Activated CD4-positive, alpha-beta T cell treated with anti-CD3 and anti-CD28 coated beads, Interleukin-10, Interleukin-2, amounts not matched to agents 100 ng/mL and 50 ng/mL, durations not matched to agents 16 hours and 8 hours (primary cell): ENCODE data around the gene XAB2.

ENCODE experiments used
- DNase-seq: peaks from one replicate; pipeline ENCODE4 v3.0.0-alpha.2; 2020

The XAB2 gene

DNA sequence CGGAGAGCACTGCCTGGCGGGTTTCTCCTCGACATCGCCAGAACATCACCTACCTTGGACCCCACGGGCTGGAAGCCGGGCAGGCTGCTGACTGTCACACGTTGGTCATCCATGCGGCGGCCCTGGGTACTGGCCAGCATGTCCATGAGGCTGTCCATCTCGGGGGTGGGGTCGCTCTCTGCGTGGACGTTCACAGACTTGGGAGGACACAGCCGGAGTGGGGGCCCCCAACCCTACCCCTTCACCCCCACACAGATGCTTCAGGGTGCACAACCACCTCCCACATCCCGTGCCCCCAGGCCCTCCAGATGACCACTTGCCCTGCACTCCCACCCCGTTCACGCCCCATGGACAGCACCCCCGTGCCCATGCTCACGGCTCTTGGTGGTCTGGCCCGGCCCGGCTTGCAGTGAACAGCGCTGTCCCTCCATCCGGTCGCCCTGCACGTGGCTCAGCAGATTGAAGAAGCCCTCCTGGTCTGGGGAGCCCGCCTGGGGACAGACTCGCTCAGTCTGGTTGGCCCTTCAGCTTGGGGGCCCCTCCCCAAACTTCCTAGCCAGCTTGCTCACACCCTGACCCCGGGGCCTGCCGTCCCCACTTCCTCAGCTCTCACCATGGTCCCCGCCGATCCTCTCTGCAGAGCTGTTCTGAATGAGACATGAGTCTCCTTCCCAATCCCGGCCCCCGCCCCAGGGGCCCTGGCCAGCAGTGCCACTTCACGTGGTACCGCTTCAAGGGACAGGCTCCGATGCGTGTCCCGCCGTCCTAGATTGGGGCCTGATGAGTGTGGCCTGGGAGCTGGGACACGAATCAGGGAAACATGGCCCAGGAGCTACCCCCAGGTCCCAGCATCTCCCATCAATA is 3.2 kb upstream of the XAB2 start:
- no peak for DNase-seq

- no peak for DNase-seq
Observed at GRCh38 chr19:7631577-7631976, 2.2 kb upstream of the XAB2 start.

DNA sequence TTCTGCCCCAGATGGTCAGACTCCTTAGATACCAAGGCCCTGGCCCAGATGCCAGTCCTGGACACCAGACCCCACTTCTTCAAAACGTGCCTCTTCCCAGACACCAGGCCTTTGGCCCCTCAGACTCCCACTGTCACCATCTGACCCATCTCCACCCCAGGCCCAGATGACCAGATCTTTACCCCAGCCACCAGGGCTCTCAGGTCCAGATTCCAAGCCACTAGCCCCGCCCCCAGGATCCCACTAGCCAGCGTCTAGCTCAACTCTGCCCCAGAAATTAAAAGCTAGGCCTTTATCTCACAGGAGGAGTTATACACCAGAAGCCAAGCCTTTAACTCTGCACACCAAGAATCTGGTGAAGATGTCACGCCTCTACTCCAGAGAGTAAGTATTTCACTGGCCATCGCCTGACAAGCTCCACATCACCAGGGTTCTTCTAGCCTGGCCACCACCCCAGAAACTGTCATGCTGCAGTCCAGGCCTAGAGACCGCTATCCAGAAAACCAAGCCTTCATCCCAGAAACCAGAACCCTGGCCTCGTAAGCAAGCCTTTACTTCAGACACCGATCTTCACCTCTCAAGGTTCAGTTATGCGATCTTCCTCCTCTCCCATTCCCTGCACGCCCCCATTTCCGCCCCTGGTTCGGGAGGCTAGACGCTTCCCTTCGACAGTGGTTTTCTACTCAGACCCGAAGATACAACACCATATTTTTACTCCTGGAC is 595 bp downstream of the XAB2 start:
- DNase-seq = no peak

- no peak for DNase-seq
Observed at GRCh38 chr19:7627166-7627565, 2.2 kb downstream of the XAB2 start.

DNA sequence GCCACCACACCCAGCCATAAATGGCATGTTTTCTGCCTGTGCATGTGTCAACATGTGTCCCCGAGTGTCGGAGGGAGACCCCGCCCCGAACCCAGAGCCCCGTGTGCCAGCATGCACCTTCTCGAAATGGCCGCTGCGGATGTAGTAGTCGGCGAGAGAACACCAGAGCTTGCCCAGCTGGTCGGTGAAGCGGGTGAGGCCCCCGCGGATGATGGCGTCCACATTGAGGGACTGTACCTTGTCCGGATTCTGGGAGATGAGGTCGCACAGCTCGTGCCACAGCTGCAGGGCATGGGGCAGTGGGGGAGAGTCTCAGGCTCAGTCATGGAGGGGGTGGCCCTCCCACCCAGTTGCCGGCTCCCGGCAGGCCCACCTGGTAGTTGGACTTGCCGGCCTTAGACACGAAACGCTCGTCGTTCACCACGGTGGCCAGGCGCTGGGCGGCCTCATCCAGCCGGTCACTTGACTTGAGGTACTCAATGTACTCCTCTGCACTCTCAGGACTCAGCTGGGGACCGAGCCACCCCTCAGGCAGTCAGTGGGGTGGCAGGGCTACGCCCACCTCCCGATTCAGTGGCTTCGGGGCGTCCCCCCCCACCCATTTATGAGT is 3.5 kb downstream of the XAB2 start:
- DNase-seq = no peak

DNA sequence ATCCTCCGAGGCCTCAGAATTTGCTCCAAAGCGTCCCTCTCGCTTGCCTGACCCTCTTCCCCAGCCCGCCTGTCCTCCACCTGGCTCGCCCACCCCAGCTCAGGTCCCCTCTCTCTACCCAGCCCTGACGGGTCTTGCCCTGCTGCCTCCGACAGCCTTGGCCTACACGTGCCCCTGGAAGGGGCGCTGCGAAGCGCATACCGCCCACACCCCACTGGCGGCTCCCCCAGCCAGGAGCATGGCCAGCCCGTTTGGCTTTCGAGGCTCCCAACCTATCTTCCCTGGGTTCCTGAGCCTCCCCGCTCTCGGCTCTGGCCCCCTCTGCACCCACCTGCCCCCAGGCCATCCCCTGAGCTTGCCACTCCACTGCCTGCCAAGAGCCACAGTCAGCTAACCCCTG is 4.5 kb downstream of the XAB2 start:
- DNase-seq = no peak

DNA sequence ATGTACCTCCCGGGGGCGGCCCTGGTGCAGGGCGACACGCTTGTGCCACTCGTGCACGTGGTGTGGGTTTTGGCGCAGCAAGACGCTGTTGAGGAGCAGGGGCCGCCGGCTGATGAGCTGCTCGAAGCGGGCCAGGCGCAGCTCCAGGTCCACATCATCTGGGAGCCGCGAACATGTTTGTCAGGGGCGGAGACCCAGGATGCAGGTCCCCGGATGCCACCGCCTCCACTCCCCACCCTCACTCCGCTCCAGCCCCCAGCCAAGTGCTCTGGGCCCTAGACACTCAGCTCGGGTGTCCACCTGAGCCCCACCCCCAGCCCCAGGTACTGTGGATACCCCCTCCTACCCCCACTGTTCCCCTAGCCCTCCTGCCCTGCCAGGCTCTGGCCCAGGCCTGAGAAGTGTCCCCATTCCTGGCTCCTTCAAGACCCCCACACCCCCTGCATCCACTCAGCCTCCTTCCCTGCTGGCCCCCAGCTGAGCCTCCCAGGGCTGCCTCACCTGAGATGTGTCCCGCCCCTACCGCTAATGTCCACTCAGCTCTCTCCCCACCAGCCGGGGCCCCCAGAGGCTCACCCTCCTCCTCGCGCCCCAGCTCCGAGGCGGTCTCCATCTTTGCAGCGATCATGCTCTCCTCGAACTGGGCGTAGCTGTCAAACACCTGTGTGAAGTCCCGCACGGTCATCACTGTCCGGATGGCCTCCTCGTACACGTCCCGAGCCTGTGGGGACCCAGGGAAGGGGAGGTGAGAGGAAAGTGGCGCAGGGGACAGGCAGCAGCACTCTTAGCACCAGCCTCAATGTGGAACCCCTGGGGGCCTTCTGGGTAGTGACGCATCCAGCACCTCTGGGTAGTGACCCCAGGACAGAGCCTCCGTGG is 5.4 kb downstream of the XAB2 start:
- no peak for DNase-seq

DNA sequence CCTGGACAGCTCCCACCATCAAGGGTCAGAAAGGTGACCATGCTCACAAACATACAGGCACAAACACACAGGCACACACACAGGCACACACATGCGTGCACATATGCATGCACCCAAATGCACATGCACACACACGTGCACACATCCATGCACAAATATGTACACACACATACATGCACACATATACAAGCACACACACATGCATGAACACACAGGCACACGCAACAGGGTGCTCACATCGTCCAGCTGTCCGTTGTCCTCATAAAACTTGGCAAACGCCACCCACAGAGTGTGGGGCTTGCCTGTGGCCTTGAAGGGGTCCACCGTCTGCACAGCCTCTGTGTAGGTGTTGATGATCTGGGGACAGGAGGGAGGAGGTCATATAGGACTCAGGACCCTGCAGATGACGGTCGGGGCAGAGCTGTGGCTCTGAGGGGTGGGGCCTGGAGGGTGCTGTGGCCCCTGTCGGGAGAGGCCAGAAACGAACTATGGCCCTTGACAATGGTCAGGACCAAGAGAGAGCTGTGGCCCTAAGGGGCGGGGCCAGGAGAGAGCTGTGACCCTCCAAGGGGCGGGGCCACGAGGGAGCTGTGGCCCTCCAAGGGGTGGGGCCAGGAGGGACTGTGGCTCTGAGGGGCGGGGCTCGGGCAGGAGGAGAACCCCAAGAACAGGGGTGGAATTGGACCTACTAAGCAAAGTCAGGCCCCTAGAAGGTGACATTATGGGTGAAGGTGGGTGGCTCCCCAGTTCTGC is 6.2 kb downstream of the XAB2 start:
- no peak for DNase-seq

- no peak for DNase-seq
Observed at GRCh38 chr19:7620442-7621412, 8.6 kb downstream of the XAB2 start.

DNA sequence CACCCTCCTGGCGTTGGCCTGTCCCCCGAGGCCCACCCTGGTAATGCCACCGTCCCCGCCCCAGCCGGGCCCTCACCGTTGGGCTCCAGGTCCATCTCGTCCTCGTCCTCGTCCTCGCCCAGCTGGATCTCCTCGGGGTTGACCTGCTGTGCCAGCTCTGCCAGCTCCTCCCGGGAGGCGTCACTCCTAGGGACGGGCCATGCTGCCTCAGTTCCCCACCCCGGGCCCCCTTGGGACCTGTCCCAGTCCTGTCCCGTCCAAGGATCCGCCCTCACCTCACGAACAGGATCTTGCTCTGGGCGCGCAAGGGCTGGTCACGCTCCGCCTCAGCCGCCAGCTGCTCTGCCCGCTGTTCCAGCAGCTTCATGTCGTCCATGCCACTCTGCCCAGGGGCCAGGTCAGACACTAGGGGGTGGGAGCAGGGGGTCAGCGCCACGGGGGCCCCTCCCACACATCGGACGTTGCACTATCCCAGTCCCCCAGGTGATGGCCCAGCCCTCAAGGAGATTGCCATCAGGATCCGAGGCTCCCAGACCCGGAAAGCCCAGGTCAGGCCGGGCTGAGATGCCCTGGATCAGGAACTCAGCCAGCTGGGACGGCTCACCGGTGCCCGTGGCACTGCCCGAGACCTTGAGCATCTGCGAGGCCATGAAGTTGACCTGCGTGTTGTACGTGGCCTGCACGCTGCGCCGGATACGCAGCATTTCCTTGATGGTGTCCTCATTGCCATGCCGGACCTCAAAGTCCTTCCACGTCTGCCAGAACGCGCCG is 9.5 kb downstream of the XAB2 start:
- no peak for DNase-seq

DNA sequence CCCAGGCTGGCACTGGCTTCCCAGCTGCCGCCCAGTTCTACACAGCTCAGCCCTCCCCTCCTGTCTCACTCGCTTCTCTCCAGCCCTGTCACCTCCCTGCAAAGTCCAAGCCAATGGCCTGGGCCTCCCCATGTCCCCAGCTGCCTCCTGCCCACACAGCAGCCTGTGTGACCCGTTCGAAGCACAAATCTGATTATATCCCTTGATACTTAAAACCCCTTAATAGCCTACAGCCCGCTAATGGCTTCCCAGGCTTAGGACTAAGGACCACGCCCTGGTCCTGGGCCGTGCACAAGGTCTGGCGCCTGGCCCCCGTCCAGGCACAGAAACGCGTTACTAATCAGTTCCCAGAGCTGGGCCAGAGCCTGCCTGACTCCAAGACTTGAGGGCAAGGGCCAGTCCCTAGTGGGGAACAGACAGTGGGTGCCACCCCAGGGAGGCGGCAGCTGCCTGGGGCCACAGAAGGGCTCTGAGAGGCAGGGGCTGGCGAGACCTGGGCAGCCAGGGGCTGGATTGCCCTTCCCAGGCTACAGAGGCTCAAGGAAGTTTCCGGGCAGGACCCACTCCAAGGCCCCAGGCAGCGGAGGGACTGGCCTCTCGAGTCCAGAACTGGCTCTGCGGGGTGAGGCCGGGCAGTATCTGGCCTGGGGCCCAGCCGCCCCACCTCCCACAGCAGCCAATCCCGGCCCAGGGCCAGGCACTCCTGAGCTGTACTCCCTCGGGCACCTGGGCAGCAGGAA is 10.4 kb downstream of the XAB2 start:
- DNase-seq = no peak

DNA sequence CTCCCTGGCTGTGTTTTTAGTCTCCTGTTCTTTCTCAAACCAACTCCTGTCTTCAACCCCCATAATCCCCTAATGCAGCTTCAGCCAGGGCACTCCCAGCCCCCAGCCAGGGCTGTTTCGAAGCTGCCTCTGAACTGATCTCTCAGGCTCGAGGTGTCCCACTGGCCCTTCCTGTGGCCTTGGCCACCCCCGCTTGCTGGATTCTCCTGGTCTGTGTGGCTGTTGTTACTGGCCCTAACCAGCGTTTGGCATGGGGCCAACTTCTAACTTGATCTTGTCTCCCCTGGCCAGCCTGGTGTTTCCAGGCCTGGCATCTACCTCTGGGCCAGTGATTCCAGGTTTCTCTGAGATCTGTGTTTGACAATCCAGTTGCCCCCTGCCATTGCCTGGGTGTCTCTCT is 11.0 kb downstream of the XAB2 start:
- no peak for DNase-seq

- DNase-seq = no peak
Observed at GRCh38 chr19:7617735-7618134, 11.6 kb downstream of the XAB2 start.

DNA sequence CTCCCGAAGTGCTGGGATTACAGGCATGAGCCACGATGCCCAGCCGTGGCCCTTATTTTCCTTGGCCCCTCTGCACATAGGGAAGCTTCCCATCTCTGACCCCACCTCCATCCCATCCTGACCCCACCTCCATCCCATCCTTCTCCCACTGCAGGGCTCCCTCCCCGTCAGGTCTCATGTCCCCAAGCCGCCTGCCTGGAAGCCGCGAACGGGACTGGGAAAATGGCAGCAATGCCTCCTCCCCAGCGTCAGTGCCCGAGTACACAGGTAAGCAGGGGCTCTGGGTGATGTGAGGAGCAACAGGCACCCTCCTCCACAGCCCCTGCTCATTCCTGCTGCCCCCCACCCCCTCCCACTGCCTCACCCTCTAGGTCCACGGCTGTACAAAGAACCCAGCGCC is 12.2 kb downstream of the XAB2 start:
- DNase-seq = no peak

DNA sequence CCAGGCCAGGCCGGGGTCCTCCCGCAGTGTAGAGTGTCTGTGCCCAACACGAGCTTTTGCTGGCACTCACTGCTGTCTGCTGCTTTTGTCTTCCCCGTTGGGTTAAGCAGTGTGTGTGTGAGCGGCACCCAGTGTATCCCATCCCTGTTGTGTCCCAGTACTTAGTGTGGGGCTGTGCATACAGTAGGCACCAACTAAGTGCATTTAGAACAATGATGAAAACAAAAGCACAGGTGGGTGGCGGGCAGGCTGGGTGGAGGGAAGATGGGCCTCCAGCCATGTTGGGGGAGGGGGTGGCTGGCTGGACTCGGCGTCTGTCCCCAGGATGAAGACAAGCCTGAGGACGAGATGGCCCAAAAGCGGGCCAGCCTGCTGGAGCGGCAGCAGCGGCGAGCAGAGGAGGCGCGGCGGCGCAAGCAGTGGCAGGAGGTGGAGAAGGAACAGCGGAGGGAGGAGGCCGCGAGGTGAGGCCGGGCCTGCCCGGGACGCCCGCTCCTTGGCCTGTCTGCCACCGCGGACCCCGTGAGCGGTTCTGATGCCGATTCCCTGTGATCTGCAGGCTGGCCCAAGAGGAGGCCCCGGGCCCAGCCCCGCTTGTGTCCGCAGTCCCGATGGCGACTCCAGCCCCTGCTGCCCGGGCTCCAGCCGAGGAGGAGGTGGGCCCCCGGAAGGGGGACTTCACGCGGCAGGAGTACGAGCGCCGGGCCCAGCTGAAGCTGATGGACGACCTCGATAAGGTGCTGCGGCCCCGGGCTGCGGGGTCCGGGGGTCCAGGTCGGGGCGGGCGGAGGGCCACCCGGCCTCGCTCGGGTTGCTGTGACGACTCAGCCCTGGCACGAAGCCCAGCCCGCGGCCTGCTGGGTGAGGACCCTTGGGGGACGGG is 14.2 kb downstream of the XAB2 start:
- no peak for DNase-seq

DNA sequence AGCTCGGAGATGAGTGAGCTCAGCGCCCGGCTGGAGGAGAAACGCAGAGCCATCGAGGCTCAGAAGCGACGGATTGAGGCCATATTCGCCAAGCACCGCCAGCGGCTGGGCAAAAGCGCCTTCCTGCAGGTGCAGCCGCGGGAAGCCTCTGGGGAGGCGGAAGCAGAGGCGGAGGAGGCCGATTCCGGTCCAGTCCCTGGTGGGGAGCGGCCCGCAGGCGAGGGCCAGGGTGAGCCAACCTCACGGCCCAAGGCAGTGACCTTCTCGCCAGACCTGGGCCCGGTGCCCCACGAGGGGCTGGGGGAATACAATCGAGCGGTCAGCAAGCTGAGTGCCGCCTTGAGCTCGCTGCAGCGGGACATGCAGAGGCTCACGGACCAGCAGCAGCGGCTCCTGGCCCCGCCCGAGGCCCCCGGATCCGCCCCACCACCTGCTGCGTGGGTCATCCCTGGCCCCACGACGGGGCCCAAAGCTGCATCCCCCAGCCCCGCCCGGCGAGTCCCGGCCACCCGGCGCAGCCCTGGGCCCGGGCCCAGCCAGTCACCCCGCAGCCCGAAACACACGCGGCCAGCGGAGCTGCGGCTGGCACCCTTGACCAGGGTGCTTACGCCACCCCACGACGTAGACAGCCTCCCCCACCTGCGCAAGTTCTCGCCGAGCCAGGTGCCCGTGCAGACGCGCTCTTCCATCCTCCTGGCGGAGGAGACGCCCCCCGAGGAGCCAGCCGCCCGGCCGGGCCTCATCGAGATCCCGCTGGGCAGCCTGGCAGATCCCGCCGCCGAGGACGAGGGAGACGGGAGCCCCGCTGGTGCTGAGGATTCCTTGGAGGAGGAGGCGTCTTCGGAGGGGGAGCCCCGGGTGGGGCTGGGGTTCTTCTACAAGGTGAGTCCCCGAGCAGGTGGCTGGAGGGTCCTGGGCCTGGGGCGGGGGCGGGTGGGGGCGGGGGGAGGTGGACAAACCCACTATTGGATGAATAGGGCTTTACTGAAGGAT is 16.8 kb downstream of the XAB2 start:
- DNase-seq = no peak
